GM19193 (cell line): ENCODE measurements around the gene CORO7.

ENCODE experiments used
- POLR2A ChIP-seq: IDR thresholded peaks from 4 replicates; pipeline ENCODE4 v1.6.1; 2011; ENCODE audit not compliant: insufficient read depth, insufficient read length; ENCODE audit errors: extremely low read depth

CORO7 gene

GRCh38 chr16:4350787-4351659 is 65.4 kb downstream of the CORO7 start, which contains the start of gene PAM16:
TSS of gene PAM16 (minus strand) at chr16:4351321. CDS start at chr16:4351234, 87 bp downstream.
- TF ChIP-seq POLR2A, result peak; percentile 86

GRCh38 chr16:4350365-4350786 is 66.0 kb downstream of the CORO7 start:
- no peak for TF ChIP-seq POLR2A

GRCh38 chr16:4349332-4349731 is 67.1 kb downstream of the CORO7 start:
- TF ChIP-seq POLR2A, result no peak

- no peak for TF ChIP-seq POLR2A
Observed at GRCh38 chr16:4347765-4348509, 68.5 kb downstream of the CORO7 start.

- no peak for TF ChIP-seq POLR2A
Observed at GRCh38 chr16:4347010-4347409, 69.4 kb downstream of the CORO7 start.

- TF ChIP-seq POLR2A, result no peak
Observed at GRCh38 chr16:4345836-4346781, 70.3 kb downstream of the CORO7 start.

- TF ChIP-seq POLR2A, result no peak
Observed at GRCh38 chr16:4344983-4345835, 71.2 kb downstream of the CORO7 start.

GRCh38 chr16:4342866-4343744 is 73.3 kb downstream of the CORO7 start:
- no peak for TF ChIP-seq POLR2A

GRCh38 chr16:4341250-4341649 is 75.1 kb downstream of the CORO7 start:
- no peak for TF ChIP-seq POLR2A

GRCh38 chr16:4340443-4340842 is 76.0 kb downstream of the CORO7 start:
- no peak for TF ChIP-seq POLR2A

- TF ChIP-seq POLR2A, result no peak
Observed at GRCh38 chr16:4339909-4340308, 76.5 kb downstream of the CORO7 start.

- no peak for TF ChIP-seq POLR2A
Observed at GRCh38 chr16:4339455-4339854, 76.9 kb downstream of the CORO7 start.
